HepG2 (cell line): ENCODE measurements around the gene CDO1. TPM values are rescaled to one million over a fixed set of nuclear protein-coding genes. Genes with fewer than 3 reads are reported as not detected.

ENCODE experiments used
- AGO2 ChIP-seq: fragments of 200-400 bp; formaldehyde crosslinking; optimal IDR thresholded peaks from 2 replicates; pipeline ENCODE3; 2017; ENCODE audit warnings: mild to moderate bottlenecking, low read depth, low read length, moderate library complexity
- ARNT ChIP-seq: fragments of 450-650 bp; IDR thresholded peaks from 2 replicates; pipeline ENCODE4 v1.6.1; 2017
- CBFB ChIP-seq: sonication (generic); formaldehyde crosslinking; IDR thresholded peaks from 2 replicates; pipeline ENCODE4 v1.4.0; 2020; ENCODE audit warnings: missing genetic modification reagents
- EEA1 ChIP-seq: sonication (generic); formaldehyde crosslinking; IDR thresholded peaks from 2 replicates; pipeline ENCODE4 v1.5.1; 2020; ENCODE audit warnings: mild to moderate bottlenecking, missing genetic modification reagents, borderline replicate concordance
- KAT7 ChIP-seq: IDR thresholded peaks from 2 replicates; pipeline ENCODE4 v1.6.1; 2018; ENCODE audit warnings: borderline replicate concordance, missing compliant biosample characterization
- KLF11 ChIP-seq: IDR thresholded peaks from 2 replicates; pipeline ENCODE4 v1.6.1; 2016; ENCODE audit warnings: missing compliant biosample characterization
- KMT2A ChIP-seq: sonication (generic); formaldehyde crosslinking; IDR thresholded peaks from 2 replicates; pipeline ENCODE4 v1.4.0; 2020; ENCODE audit warnings: missing genetic modification reagents
- NR2F1 ChIP-seq, 2 experiments: fragments of 450-650 bp in 1 of 2; formaldehyde crosslinking in 1 of 2; IDR thresholded peaks; 2 replicates each; pipeline versions ENCODE4 v1.5.0 to v1.6.1; 2016 to 2020; ENCODE audit warnings: mild to moderate bottlenecking in 1 of 2, missing compliant biosample characterization in 1 of 2, missing genetic modification reagents in 1 of 2, moderate library complexity in 1 of 2
- SALL1 ChIP-seq: sonication (generic); formaldehyde crosslinking; IDR thresholded peaks from 2 replicates; pipeline ENCODE4 v1.8.0; 2022; ENCODE audit warnings: mild to moderate bottlenecking, missing genetic modification reagents
- STAG1 ChIP-seq: sonication (generic); formaldehyde crosslinking; IDR thresholded peaks from 2 replicates; pipeline ENCODE4 v1.4.0; 2020; ENCODE audit warnings: missing genetic modification reagents
- TEAD3 ChIP-seq: optimal IDR thresholded peaks from 2 replicates; pipeline ENCODE3; 2016; ENCODE audit warnings: borderline replicate concordance
- THYN1 ChIP-seq: sonication (generic); formaldehyde crosslinking; IDR thresholded peaks from 2 replicates; pipeline ENCODE4 v1.8.1; 2023; ENCODE audit warnings: low read depth, mild to moderate bottlenecking, moderate library complexity, missing genetic modification reagents, borderline replicate concordance
- U2AF2 ChIP-seq: fragments of 200-400 bp; formaldehyde crosslinking; IDR thresholded peaks from 2 replicates; pipeline ENCODE4 v1.6.1; 2017; ENCODE audit warnings: low read depth, mild to moderate bottlenecking, low read length
- ZKSCAN5 ChIP-seq: sonication (generic); formaldehyde crosslinking; IDR thresholded peaks from 2 replicates; pipeline ENCODE4 v1.5.1; 2020; ENCODE audit warnings: mild to moderate bottlenecking, missing genetic modification reagents
- ZNF616 ChIP-seq: sonication (generic); formaldehyde crosslinking; IDR thresholded peaks from 2 replicates; pipeline ENCODE4 v1.5.0; 2020; ENCODE audit warnings: low read depth, mild to moderate bottlenecking, missing genetic modification reagents
- polyA plus RNA-seq, 8 experiments: library from polyadenylated mRNA; depleted of rRNA in 3 of 8; stranded (reverse) in 7 of 8; unstranded in 1 of 8; fragments of >200 nt; fragmentation: Illumina TruSeq in 4 of 8; extraction: Trizol in 4 of 8; gene quantifications; 2 replicates each; pipeline versions ENCODE4 v1.2.1 to v1.2.3, GENCODE V29; 2011 to 2016; ENCODE audit warnings: low read depth in 4 of 8, missing spikeins in 1 of 8, mixed read lengths in 1 of 8; ENCODE audit not compliant: insufficient read depth in 1 of 8
- total RNA-seq, 5 experiments: library from RNA; depleted of rRNA; stranded (reverse); fragments of >200 nt; fragmentation: Illumina TruSeq; extraction: Trizol; gene quantifications; 2 replicates each; pipeline ENCODE4 v1.2.3, GENCODE V29; 2016; ENCODE audit warnings: low read depth in 1 of 5
- TF ChIP-seq, protein P1 (sequence below): sonication (generic); formaldehyde crosslinking; IDR thresholded peaks from 2 replicates; pipeline ENCODE4 v1.5.0; 2020; ENCODE audit warnings: missing genetic modification reagents
- TF ChIP-seq, protein P2 (sequence below): sonication (generic); formaldehyde crosslinking; IDR thresholded peaks from 2 replicates; pipeline ENCODE4 v1.8.1; 2023; ENCODE audit warnings: mild to moderate bottlenecking, missing genetic modification reagents, borderline replicate concordance
- TF ChIP-seq, protein P3 (sequence below), 2 experiments: IDR thresholded peaks; 2 replicates each; pipeline ENCODE4 v1.6.1; 2011 to 2012; ENCODE audit warnings: low read length in 2 of 2, borderline replicate concordance in 1 of 2, low read depth in 1 of 2, mild to moderate bottlenecking in 1 of 2, moderate library complexity in 1 of 2
- TF ChIP-seq, protein P4 (sequence below): sonication (generic); formaldehyde crosslinking; IDR thresholded peaks from 2 replicates; pipeline ENCODE4 v1.5.0; 2020; ENCODE audit warnings: mild to moderate bottlenecking, missing genetic modification reagents
- TF ChIP-seq, protein P5 (sequence below): sonication (generic); formaldehyde crosslinking; IDR thresholded peaks from 2 replicates; pipeline ENCODE4 v1.9.0; 2021; ENCODE audit warnings: missing genetic modification reagents, borderline replicate concordance

The CDO1 gene
- total and polyA plus RNA-seq, 2 of the 13 experiments (the other 11 are each of a cell fraction or from before 2014, with no cell fraction given) = 3.2 to 4.4 TPM

DNA sequence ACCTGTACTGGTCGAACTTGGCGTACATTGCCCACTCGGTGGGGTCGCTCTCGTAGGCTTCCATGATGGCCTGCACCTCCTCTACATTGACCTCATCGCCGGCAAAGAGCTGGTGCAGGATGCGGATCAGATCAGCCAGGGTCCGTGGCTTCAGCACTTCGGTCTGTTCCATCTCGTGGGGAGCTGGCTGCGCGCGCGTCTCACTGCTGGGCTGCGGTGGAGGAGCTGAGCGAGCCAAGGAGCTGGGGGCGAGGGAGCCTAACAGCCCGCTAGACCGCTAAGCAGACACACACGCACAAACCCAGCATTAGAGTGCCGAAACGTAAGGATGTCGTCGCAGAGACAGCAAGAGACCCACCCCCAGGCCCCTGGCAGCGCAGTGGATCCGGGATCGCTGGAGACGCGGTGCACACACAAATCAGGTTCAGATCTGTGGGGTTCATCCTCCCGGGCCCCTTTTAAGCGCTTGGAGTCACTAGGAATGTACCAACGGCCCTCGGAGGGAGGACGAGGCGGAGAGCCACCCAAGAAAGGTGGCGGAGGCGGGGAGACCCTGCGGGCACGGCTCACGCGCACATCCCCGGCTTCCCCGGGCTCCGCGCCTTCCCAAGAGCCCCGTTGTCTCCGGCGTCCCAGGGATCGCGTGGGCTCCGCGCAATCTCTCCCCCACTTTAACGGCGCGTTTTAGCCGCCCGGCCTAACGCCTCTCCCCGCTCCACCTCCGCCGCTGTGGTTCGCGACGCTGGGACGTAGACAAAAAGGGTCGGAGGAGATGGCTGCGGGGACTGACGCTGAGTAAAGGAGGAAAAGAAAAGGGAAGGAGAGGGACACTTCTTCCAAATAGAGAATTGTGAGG is at the start of gene CDO1 (continued):
- TF ChIP-seq NR2F1 (CRISPR knock-in tag; IDR thresholded peaks at IDR 0.05) = no peak
- no peak for TF ChIP-seq STAG1 (CRISPR knock-in tag)
- TF ChIP-seq, protein P1, sequence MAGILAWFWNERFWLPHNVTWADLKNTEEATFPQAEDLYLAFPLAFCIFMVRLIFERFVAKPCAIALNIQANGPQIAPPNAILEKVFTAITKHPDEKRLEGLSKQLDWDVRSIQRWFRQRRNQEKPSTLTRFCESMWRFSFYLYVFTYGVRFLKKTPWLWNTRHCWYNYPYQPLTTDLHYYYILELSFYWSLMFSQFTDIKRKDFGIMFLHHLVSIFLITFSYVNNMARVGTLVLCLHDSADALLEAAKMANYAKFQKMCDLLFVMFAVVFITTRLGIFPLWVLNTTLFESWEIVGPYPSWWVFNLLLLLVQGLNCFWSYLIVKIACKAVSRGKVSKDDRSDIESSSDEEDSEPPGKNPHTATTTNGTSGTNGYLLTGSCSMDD (CRISPR knock-in tag) = no peak
- no peak for TF ChIP-seq KLF11 (CRISPR knock-in tag)
- peak; percentile 8 for TF ChIP-seq AGO2
- peak; percentile 12; the same call in 1 of the 2 replicates for TF ChIP-seq KMT2A (CRISPR knock-in tag)
- no peak for TF ChIP-seq KAT7
- TF ChIP-seq, protein P2, sequence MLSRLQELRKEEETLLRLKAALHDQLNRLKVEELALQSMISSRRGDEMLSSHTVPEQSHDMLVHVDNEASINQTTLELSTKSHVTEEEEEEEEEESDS (CRISPR knock-in tag) = no peak
- no peak for TF ChIP-seq TEAD3 (CRISPR knock-in tag)
- TF ChIP-seq, protein P3, sequence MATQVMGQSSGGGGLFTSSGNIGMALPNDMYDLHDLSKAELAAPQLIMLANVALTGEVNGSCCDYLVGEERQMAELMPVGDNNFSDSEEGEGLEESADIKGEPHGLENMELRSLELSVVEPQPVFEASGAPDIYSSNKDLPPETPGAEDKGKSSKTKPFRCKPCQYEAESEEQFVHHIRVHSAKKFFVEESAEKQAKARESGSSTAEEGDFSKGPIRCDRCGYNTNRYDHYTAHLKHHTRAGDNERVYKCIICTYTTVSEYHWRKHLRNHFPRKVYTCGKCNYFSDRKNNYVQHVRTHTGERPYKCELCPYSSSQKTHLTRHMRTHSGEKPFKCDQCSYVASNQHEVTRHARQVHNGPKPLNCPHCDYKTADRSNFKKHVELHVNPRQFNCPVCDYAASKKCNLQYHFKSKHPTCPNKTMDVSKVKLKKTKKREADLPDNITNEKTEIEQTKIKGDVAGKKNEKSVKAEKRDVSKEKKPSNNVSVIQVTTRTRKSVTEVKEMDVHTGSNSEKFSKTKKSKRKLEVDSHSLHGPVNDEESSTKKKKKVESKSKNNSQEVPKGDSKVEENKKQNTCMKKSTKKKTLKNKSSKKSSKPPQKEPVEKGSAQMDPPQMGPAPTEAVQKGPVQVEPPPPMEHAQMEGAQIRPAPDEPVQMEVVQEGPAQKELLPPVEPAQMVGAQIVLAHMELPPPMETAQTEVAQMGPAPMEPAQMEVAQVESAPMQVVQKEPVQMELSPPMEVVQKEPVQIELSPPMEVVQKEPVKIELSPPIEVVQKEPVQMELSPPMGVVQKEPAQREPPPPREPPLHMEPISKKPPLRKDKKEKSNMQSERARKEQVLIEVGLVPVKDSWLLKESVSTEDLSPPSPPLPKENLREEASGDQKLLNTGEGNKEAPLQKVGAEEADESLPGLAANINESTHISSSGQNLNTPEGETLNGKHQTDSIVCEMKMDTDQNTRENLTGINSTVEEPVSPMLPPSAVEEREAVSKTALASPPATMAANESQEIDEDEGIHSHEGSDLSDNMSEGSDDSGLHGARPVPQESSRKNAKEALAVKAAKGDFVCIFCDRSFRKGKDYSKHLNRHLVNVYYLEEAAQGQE (IDR thresholded peaks at IDR 0.05; ENCODE audit: borderline replicate concordance in 1 of 2, low read depth in 1 of 2, low read length in 2 of 2) = no peak
- TF ChIP-seq U2AF2 = no peak
- TF ChIP-seq SALL1 (CRISPR knock-in tag) = peak; percentile 40
- no peak for TF ChIP-seq ARNT
- TF ChIP-seq CBFB (CRISPR knock-in tag) = no peak
- no peak for TF ChIP-seq THYN1
- TF ChIP-seq, protein P4, sequence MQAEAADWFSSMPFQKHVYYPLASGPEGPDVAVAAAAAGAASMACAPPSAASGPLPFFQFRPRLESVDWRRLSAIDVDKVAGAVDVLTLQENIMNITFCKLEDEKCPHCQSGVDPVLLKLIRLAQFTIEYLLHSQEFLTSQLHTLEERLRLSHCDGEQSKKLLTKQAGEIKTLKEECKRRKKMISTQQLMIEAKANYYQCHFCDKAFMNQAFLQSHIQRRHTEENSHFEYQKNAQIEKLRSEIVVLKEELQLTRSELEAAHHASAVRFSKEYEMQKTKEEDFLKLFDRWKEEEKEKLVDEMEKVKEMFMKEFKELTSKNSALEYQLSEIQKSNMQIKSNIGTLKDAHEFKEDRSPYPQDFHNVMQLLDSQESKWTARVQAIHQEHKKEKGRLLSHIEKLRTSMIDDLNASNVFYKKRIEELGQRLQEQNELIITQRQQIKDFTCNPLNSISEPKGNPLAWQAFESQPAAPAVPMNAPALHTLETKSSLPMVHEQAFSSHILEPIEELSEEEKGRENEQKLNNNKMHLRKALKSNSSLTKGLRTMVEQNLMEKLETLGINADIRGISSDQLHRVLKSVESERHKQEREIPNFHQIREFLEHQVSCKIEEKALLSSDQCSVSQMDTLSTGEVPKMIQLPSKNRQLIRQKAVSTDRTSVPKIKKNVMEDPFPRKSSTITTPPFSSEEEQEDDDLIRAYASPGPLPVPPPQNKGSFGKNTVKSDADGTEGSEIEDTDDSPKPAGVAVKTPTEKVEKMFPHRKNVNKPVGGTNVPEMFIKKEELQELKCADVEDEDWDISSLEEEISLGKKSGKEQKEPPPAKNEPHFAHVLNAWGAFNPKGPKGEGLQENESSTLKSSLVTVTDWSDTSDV = peak; percentile 49; the same call in 1 of the 2 replicates
- TF ChIP-seq, protein P5, sequence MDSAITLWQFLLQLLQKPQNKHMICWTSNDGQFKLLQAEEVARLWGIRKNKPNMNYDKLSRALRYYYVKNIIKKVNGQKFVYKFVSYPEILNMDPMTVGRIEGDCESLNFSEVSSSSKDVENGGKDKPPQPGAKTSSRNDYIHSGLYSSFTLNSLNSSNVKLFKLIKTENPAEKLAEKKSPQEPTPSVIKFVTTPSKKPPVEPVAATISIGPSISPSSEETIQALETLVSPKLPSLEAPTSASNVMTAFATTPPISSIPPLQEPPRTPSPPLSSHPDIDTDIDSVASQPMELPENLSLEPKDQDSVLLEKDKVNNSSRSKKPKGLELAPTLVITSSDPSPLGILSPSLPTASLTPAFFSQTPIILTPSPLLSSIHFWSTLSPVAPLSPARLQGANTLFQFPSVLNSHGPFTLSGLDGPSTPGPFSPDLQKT (CRISPR knock-in tag) = no peak
- TF ChIP-seq EEA1 (CRISPR knock-in tag) = no peak
- TF ChIP-seq ZNF616 (CRISPR knock-in tag) = no peak
- TF ChIP-seq ZKSCAN5 (CRISPR knock-in tag) = no peak
